VCaP (cell line): ENCODE results near the gene TAAR1.
"Not testable (repeated sequence)": the region's sequence is repeated elsewhere in the genome, so short reads cannot be mapped to it uniquely, and the experiment has no call there.

ENCODE experiments used
- H3K27ac ChIP-seq: fragments of 450-650 bp; 2 replicates; pipeline ENCODE4 v1.5.1; 2017
- TF ChIP-seq, protein P1 (sequence below): fragments of 450-650 bp; conservative IDR thresholded peaks from 2 replicates; pipeline ENCODE4 v1.5.1; 2017; ENCODE audit warnings: mild to moderate bottlenecking, moderate library complexity

Gene TAAR1

DNA sequence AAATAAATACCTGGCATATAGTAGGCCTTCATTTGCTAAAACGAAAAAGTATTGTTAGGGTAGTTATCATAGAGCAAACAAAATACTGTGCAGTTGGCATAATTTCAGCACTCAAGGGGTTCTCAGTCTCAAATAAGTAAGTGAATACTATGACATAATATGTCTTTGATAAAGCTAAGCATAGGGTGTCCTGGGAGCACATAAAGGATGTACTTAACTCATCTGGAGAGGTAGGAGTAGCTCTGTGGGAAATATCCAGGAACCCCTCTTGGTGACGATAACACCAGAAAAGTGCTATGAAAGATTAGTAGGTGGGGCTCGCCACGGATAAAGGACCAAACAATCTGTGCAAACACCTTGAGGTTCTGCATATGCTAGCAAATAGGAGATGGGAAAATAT, 31.7 kb upstream of the TAAR1 start:
- TF ChIP-seq, protein P1, sequence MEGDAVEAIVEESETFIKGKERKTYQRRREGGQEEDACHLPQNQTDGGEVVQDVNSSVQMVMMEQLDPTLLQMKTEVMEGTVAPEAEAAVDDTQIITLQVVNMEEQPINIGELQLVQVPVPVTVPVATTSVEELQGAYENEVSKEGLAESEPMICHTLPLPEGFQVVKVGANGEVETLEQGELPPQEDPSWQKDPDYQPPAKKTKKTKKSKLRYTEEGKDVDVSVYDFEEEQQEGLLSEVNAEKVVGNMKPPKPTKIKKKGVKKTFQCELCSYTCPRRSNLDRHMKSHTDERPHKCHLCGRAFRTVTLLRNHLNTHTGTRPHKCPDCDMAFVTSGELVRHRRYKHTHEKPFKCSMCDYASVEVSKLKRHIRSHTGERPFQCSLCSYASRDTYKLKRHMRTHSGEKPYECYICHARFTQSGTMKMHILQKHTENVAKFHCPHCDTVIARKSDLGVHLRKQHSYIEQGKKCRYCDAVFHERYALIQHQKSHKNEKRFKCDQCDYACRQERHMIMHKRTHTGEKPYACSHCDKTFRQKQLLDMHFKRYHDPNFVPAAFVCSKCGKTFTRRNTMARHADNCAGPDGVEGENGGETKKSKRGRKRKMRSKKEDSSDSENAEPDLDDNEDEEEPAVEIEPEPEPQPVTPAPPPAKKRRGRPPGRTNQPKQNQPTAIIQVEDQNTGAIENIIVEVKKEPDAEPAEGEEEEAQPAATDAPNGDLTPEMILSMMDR, result no peak
- no peak overlapping the region for H3K27ac ChIP-seq

DNA sequence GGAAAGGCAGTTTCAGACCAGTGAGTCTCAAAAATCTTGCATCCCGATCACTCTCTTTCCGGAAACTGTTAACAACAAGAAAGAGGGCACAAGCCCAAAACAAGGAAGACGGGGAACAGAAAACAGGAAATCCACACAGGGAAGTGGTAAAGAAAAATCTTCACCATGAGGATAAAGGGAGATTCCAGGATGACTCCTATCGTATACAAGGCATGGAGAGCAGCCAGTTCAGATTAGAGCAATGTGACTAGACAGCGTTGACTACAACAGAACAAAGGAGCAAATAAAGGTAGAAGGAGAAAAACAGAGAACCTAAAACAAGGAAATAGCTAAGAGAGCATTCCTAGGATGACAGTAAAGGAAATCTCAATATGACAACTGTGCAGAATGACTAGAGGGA, 28.3 kb upstream of the TAAR1 start:
- TF ChIP-seq, protein P1, result no peak
- no peak overlapping the region for H3K27ac ChIP-seq

DNA sequence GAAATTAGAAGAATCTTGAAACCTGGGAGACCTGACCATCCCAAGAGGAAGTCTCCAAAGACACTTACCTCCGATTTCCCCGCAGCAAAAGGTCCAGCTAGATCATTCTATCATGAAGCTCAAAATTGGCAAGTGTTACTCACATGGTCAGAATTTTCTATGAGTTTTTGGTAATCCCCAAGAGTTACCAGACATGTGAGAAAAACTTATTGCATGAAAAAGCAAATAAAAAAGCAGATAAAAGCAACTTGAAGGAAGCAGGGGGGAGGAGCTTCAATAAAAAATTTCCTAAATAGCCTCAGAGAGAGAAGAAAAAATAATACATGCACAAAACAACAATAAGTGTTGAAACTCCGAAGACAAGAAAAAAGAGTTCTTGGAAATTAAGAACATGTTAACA, 27.5 kb upstream of the TAAR1 start:
- H3K27ac ChIP-seq, result no peak overlapping the region
- TF ChIP-seq, protein P1, result no peak

DNA sequence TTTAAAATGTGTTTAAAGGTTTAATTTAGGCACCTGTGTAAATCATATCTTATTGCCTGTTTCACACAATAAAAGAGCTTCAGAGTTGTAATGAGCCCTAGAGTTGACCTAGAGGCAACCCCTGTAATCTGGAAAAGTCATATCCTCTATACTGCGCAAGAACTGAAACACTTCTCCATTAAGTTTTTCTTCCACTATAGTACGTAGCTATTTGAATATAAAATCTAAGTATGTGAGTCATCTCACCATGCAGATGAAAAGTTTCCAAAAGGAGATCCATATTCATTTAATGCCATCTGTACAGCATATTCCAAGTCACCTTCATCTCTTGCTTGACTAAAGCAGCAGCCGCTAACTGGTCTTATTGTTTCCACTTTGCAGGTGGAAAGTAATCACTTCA, 26.0 kb upstream of the TAAR1 start:
- TF ChIP-seq, protein P1, result no peak
- no peak overlapping the region for H3K27ac ChIP-seq

DNA sequence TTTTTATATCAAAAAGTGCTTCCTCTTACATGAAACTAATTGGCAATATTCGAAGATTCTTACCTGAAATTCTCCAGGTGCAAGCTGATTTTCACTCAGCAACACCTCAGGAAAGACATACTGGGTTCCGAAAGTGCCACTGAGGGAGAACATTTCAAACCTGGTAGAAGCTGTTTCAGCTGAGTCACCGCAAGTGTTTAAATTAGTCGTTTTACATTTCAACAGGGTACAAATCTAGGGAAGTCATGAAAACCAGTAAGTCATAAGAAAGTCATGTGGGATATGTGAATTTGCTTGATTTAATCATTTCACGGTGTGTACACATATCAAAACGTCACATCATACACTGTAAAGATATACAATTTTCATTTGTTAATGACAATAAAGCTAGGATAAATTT, 25.3 kb upstream of the TAAR1 start:
- no peak overlapping the region for H3K27ac ChIP-seq
- TF ChIP-seq, protein P1, result no peak

DNA sequence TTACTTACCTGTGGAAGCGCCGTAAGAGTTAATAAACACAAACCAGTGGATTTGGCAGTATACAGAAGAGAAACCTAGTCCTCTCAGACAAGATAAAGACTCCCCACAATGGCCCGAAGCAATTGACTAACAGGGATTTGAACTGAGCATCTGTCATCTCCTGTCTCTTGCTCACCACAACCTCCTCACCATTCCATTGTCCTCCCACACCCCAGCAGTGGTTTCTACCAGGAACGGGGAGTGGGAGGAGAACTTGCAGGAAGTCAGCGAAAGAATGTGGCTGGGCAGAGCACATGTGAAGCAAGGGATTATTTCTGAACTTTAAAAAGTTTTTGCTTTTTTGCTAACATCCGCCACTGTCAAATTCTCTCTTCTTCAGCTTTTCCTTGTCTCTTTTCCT, 24.6 kb upstream of the TAAR1 start:
- H3K27ac ChIP-seq, result no peak overlapping the region
- TF ChIP-seq, protein P1, result no peak

DNA sequence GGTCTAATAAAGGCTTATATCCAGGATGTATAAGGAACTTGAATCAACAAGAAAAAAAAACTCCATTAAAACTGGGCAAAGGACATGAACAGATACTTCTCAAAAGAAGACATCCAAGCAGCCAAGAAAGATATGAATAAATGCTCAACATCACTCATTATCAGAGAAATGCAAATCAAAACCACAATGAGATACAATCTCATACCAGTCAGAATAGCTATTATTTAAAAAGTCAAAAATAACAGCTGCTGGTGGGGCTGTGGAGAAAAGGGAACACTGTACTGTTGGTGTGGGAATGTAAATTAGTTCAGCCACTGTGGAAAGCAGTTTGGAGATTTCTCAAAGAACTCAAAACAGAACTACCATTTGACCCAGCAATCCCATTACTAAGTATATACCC, 20.1 kb upstream of the TAAR1 start:
- H3K27ac ChIP-seq, result not testable (repeated sequence)

DNA sequence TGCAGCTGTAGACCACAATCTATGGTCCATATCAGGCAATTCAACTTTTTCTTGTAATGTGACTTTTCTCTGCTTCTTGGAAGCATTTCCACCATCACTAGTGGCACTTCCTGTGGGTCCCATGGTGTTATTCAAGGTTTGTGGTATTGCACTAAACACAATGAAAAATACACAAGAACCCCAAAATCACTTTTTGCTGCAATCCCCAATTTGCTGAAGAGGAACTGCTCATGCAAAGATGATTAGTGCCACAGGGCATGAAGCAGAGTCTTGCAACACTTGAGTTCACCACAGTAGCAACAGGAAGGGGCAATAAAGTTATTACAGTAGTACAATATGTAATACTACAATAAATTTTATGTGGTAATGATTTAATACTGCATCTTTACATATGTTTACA, 16.8 kb upstream of the TAAR1 start:
- H3K27ac ChIP-seq, result no peak overlapping the region
- TF ChIP-seq, protein P1, result no peak
